Measurements from ENCODE around the gene SIK3. TPM values are rescaled to one million over a fixed set of nuclear protein-coding genes. Genes with fewer than 3 reads are reported as not detected.
A peak's percentile ranks its signal among the peaks of the same experiment; 100 is the strongest.

SIK3 gene
- total and polyA plus RNA-seq, 8 donors = 11.1 to 27.3 (median 24.0) TPM

DNA sequence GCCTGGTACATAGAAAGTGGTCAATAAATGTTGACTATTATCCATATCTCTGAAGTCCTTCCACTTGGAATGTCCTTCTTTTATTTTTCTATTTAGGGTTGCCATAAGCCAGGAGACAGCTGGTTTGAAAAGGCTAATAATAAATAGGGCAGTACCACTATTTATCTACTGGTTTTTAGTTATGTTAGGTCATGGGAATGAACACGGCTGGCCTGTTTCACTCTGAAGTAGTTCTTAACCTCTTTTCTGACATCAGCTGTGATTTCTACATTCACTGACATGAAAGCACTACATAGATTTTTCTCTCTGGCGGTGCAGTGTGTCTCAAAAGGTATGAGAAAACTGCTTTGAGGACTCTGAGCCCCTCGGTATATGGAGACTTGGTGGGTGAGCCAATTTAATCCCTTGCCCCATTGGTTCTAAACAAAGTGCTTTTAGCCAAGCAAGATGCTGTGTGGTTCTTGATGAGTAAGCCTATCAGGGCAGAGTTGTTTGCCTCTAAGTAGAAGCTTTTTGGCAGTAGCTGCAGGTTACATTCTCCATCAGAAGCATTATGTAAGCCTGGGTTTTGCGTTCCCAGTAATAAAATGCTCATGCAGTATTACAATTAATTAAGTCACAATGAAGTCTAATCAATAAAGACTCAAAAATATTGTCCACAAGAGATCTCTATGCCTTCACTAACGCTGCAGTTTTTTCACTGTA is 212.1 kb downstream of the SIK3 start:
- Histone ChIP-seq H3K9me3 (no peaks in the 10 kb centered on the region), H3K4me1 (peaks cover 13 to 27% (median 14%) of the 10 kb centered on the region in 3 donors), H3K27ac (peak overlapping the region; percentile 1 to 49 (median 36)), H3K27me3 (no peaks in the 10 kb centered on the region), H3K4me3 (no peak overlapping the region), H3K36me3 (no peaks in the 10 kb centered on the region)
- FAIRE-seq (no peak), DNase-seq (peak in 1 of 6 donors; percentile 21), ATAC-seq (peak; percentile 70 to 78 (median 76))
- TF ChIP-seq, protein P1, sequence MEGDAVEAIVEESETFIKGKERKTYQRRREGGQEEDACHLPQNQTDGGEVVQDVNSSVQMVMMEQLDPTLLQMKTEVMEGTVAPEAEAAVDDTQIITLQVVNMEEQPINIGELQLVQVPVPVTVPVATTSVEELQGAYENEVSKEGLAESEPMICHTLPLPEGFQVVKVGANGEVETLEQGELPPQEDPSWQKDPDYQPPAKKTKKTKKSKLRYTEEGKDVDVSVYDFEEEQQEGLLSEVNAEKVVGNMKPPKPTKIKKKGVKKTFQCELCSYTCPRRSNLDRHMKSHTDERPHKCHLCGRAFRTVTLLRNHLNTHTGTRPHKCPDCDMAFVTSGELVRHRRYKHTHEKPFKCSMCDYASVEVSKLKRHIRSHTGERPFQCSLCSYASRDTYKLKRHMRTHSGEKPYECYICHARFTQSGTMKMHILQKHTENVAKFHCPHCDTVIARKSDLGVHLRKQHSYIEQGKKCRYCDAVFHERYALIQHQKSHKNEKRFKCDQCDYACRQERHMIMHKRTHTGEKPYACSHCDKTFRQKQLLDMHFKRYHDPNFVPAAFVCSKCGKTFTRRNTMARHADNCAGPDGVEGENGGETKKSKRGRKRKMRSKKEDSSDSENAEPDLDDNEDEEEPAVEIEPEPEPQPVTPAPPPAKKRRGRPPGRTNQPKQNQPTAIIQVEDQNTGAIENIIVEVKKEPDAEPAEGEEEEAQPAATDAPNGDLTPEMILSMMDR (IDR thresholded peaks at IDR 0.05) = no peak
- WGBS, 2 donors = 25 to 26% methylated on average over 5 of the region's 5 CpGs
- intact Hi-C loops (cut with DNase I) = no loop called here

DNA sequence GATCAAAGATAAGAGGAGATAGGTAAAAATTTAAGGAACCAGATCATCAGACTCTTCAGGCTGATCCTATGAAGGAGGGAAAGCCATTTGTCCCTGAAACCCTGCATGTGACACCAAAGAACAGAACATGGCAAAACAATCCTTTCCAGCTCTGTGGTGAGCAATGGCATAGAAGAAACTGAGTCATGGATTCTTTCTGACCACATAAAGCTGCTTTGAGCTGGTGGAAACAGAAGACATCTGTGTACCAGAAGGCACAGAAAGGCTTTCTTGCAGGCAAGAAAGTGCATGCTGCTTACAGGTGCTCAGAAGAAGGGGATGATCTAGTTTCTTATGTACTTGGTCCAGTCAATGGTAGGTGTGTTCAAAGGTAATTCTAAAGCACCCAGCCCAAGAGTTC is 215.8 kb downstream of the SIK3 start:
- Histone ChIP-seq H3K27me3 (no peaks in the 10 kb centered on the region), H3K27ac (no peak overlapping the region), H3K4me3 (no peak overlapping the region), H3K4me1 (peaks cover 0 to 14% (median 11%) of the 10 kb centered on the region in 3 donors), H3K9me3 (no peaks in the 10 kb centered on the region), H3K36me3 (no peaks in the 10 kb centered on the region)
- TF ChIP-seq, protein P1 (IDR thresholded peaks at IDR 0.05) = no peak
- FAIRE-seq (no peak), DNase-seq (no peak), ATAC-seq (no peak)
- intact Hi-C loops (cut with DNase I) = loop anchor here in 1 of 3 donors (5.0 kb wide), 1 partner anchor 225 kb away; no protein-coding TSS in a partner anchor

DNA sequence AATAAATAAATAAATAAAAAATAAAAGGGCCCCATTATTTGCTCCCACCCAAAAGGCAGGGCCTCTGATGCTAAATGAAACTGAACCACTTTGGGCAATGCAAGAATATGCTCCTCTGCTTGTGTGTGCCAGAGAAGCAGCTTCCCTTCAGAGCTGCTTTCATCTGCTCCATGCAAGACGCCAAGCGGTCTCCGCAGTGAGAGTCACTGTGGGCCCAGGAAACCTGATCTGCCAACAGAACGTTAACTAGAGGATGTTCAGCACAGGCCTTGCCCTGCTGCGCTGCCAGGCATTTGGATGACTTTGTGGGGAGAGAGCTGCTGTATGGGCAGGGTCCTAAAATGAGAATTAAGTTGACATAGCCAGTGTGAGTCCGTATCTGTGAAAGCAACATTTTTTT is 217.1 kb downstream of the SIK3 start:
- Histone ChIP-seq H3K4me3 (no peak overlapping the region), H3K27ac (no peak overlapping the region), H3K36me3 (no peaks in the 10 kb centered on the region), H3K27me3 (no peaks in the 10 kb centered on the region), H3K4me1 (peaks cover 0 to 8% (median 5%) of the 10 kb centered on the region in 3 donors), H3K9me3 (no peaks in the 10 kb centered on the region)
- TF ChIP-seq, protein P1 (IDR thresholded peaks at IDR 0.05) = no peak
- ATAC-seq = no peak
- 87 to 89% methylated on average over 6 of the region's 6 CpGs for WGBS, 2 donors
- no peak for DNase-seq
- intact Hi-C loops (cut with DNase I) = loop anchor here in 1 of 3 donors (5.0 kb wide), 1 partner anchor 226 kb away; no protein-coding TSS in a partner anchor
- no peak for FAIRE-seq

DNA sequence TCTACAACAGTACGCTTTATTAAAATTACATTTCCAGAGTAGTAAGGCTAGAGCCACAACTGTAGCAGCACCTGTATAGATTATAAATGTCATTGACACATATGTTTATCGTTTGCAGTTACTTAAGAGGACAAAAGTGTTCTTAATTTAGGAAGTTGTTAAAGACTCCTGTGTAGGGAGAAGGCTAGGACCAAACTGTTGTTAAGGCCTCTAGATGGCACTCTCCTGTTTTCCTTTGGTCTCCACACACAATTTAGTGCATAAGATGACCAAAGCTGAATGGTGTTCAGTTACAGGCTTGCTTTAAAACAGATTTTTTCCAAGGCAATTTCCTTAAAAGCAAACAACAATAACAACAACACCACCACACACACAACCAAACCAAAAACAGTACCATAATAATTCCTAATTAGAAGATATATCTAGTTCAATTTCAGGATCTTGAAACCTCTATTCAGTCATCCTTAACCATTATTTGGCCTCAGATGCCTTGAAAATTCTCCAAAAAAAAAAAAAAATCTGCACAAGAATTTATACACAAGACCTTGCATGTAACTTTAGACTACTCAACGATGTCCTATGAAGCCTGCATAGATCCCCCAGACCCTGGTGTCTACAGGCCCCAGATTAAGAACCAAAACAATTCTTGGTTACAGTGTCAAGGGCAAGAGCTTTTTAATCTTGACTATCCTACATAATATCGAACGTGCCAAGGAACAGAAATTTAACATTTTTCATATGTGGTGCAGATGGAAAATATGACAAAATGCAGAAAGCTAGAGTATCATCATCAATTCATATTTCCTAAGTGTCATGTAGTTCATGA is 218.2 kb downstream of the SIK3 start:
- H3K27ac ChIP-seq = no peak overlapping the region
- TF ChIP-seq, protein P1 (IDR thresholded peaks at IDR 0.05) = peak in 2 of 4 donors; percentile 53 to 56
- ATAC-seq (peak; percentile 74 to 98 (median 96)), DNase-seq (peak in 1 of 6 donors; percentile 25), FAIRE-seq (peak; percentile 81)
- H3K27me3 ChIP-seq = no peaks in the 10 kb centered on the region
- no peak overlapping the region for H3K4me3 ChIP-seq
- no peaks in the 10 kb centered on the region for H3K9me3 ChIP-seq
- H3K4me1 ChIP-seq = no peaks in the 10 kb centered on the region
- 38 to 45% methylated on average over 5 of the region's 5 CpGs for WGBS, 2 donors
- intact Hi-C loops (cut with DNase I) = loop anchor here (5.0 to 10.0 kb wide), 2 partner anchors 225 to 227 kb away; no protein-coding TSS in a partner anchor
- peaks cover 0 to 7% (median 0%) of the 10 kb centered on the region in 3 donors for H3K36me3 ChIP-seq
